Tibial nerve (tissue), 4 donors: ENCODE measurements around the gene FICD.

Source experiments
- EP300 ChIP-seq, 2 donors: sonication (generic); formaldehyde crosslinking; IDR thresholded peaks; one replicate each; pipeline ENCODE4 v1.6.1; 2017; ENCODE audit warnings: antibody characterized with exemption in 2 of 2, mild to moderate bottlenecking in 1 of 2
- POLR2A ChIP-seq, 2 donors: fragments of 450-650 bp; IDR thresholded peaks; one replicate each; pipeline ENCODE4 v1.6.1; 2017; ENCODE audit warnings: antibody characterized with exemption in 2 of 2, mild to moderate bottlenecking in 2 of 2, moderate library complexity in 2 of 2
- TF ChIP-seq, protein P1 (sequence below), 5 experiments: fragments of 200-600 bp in 3 of 5; fragments of 450-650 bp in 2 of 5; sonication (generic) in 3 of 5; IDR thresholded peaks; one replicate each; pipeline ENCODE4 v1.5.1; 2016 to 2019; ENCODE audit warnings: antibody characterized with exemption in 5 of 5, mild to moderate bottlenecking in 3 of 5, moderate library complexity in 2 of 5

DNA sequence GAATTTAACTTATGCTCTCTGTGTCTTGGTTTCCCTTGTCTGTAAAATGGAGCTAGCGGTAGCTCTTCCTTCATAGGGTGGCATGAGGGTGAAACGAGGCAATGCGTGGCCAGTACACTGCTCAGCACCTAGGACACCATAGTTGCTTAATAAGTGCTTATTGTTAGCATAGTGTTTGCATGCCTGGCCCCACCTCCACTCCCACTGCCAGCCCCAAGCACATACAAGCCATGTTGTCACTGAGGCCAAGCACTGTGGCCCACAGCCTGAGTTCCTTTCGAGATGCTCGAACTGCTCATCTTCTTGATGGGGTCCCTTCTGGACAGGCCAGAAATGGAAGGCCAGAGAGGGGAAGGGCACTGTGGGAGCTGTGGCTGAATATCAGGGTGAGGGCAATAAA lies 839 bp downstream of the FICD start:
- TF ChIP-seq POLR2A (IDR thresholded peaks at IDR 0.05) (no peak), EP300 (IDR thresholded peaks at IDR 0.05) (no peak)
- TF ChIP-seq, protein P1, sequence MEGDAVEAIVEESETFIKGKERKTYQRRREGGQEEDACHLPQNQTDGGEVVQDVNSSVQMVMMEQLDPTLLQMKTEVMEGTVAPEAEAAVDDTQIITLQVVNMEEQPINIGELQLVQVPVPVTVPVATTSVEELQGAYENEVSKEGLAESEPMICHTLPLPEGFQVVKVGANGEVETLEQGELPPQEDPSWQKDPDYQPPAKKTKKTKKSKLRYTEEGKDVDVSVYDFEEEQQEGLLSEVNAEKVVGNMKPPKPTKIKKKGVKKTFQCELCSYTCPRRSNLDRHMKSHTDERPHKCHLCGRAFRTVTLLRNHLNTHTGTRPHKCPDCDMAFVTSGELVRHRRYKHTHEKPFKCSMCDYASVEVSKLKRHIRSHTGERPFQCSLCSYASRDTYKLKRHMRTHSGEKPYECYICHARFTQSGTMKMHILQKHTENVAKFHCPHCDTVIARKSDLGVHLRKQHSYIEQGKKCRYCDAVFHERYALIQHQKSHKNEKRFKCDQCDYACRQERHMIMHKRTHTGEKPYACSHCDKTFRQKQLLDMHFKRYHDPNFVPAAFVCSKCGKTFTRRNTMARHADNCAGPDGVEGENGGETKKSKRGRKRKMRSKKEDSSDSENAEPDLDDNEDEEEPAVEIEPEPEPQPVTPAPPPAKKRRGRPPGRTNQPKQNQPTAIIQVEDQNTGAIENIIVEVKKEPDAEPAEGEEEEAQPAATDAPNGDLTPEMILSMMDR (IDR thresholded peaks at IDR 0.05): no peak
